B cell (primary cell): ENCODE measurements around the gene IBA57. TPM values are rescaled to one million over a fixed set of nuclear protein-coding genes. Genes with fewer than 3 reads are reported as not detected.

ENCODE experiments used
- ATAC-seq: fragments of 200-7000 bp; cut with Tn5 transposase; one replicate; pipeline ENCODE4 v1.10.0; 2021; ENCODE audit warnings: low read depth, mild to moderate bottlenecking, moderate number of reproducible peaks, moderate library complexity
- CTCF ChIA-PET: fragments of 350-600 bp; sonication (Branson Sonifier 250); formaldehyde crosslinking; loops from one replicate; lab custom pipeline; 2021; ENCODE audit warnings: antibody characterized with exemption, inconsistent platforms; lab: Charles Lee
- POLR2A ChIA-PET: fragments of 350-600 bp; sonication (Branson Sonifier 250); formaldehyde crosslinking; loops from one replicate; lab custom pipeline; 2021; ENCODE audit warnings: antibody characterized with exemption; lab: Charles Lee
- DNase-seq: peaks from one replicate; pipeline ENCODE4 v3.0.0; 2013
- H2AFZ ChIP-seq: 2 replicates; pipeline ENCODE4 v1.6.1; 2012; ENCODE audit warnings: mild to moderate bottlenecking, low read depth, low read length; ENCODE audit not compliant: insufficient read depth, poor library complexity, severe bottlenecking
- H3K27ac ChIP-seq, 2 donors: 1 replicate in 1 of 2; 2 replicates in 1 of 2; pipeline ENCODE4 v1.5.1; 2012 to 2013; ENCODE audit warnings: low read length in 2 of 2, mild to moderate bottlenecking in 2 of 2, moderate library complexity in 1 of 2
- H3K27me3 ChIP-seq, 4 experiments: fragments of 200-600 bp in 1 of 4; sonication (generic) in 1 of 4; replicated peaks in 1 of 4; 1 replicate in 2 of 4; 2 replicates in 2 of 4; pipeline versions ENCODE4 v1.6.1 to v1.7.0; 2013 to 2016; ENCODE audit warnings: low read length in 3 of 4, mild to moderate bottlenecking in 2 of 4, mixed read lengths in 1 of 4, moderate library complexity in 1 of 4; ENCODE audit not compliant: insufficient read depth in 4 of 4, control insufficient read depth in 3 of 4; ENCODE audit errors: control extremely low read depth in 1 of 4
- H3K36me3 ChIP-seq, 2 experiments: replicated peaks in 1 of 2; 1 replicate in 1 of 2; 2 replicates in 1 of 2; pipeline versions ENCODE4 v1.6.1 to v1.7.1; 2013; ENCODE audit warnings: low read length in 1 of 2; ENCODE audit not compliant: insufficient read depth in 2 of 2, control insufficient read depth in 1 of 2; ENCODE audit errors: control extremely low read depth in 1 of 2, extremely low read depth in 1 of 2
- H3K4me1 ChIP-seq, 2 donors: fragments of 200-600 bp in 1 of 2; sonication (generic) in 1 of 2; 1 replicate in 1 of 2; 2 replicates in 1 of 2; pipeline versions ENCODE4 v1.5.1 to v1.6.1; 2013 to 2017; ENCODE audit warnings: low read length in 2 of 2; ENCODE audit not compliant: control insufficient read depth in 2 of 2, insufficient read depth in 2 of 2
- H3K4me2 ChIP-seq: replicated peaks from 2 replicates; pipeline ENCODE3; 2012; ENCODE audit warnings: mild to moderate bottlenecking, low read depth, low read length; ENCODE audit not compliant: poor library complexity, severe bottlenecking
- H3K4me3 ChIP-seq, 5 experiments: fragments of 200-600 bp in 1 of 5; sonication (generic) in 1 of 5; 1 replicate in 3 of 5; 2 replicates in 2 of 5; pipeline versions ENCODE4 v1.5.1 to v1.7.0; 2011 to 2016; ENCODE audit warnings: low read length in 4 of 5, mild to moderate bottlenecking in 4 of 5, low read depth in 2 of 5, control low read depth in 1 of 5, moderate library complexity in 1 of 5; ENCODE audit not compliant: insufficient read depth in 1 of 5; ENCODE audit errors: control extremely low read depth in 1 of 5, extremely low read depth in 1 of 5
- H3K79me2 ChIP-seq: fragments of 200-600 bp; sonication (generic); one replicate; pipeline ENCODE4 v1.6.0; 2016; ENCODE audit warnings: low read length; ENCODE audit not compliant: control insufficient read depth, insufficient read depth
- H3K9ac ChIP-seq: fragments of 200-600 bp; sonication (generic); 2 replicates; pipeline ENCODE4 v1.6.1; 2017; ENCODE audit warnings: mild to moderate bottlenecking, low read length, moderate library complexity
- H3K9me3 ChIP-seq, 3 donors: one replicate each; pipeline versions ENCODE4 v1.6.1 to v1.7.1; 2013; ENCODE audit warnings: low read length in 2 of 3; ENCODE audit not compliant: control insufficient read depth in 2 of 3, insufficient read depth in 1 of 3; ENCODE audit errors: control extremely low read depth in 1 of 3
- H4K20me1 ChIP-seq: 2 replicates; pipeline ENCODE4 v1.6.0; 2012; ENCODE audit warnings: mild to moderate bottlenecking, low read length; ENCODE audit not compliant: insufficient read depth, control insufficient read depth, poor library complexity, severe bottlenecking
- H3K27ac Mint-ChIP-seq: one replicate; pipeline ENCODE4 v1.8.0; 2021; ENCODE audit warnings: mixed read lengths
- H3K27me3 Mint-ChIP-seq: one replicate; pipeline ENCODE4 v1.8.0; 2021; ENCODE audit warnings: mixed read lengths
- H3K4me1 Mint-ChIP-seq: one replicate; pipeline ENCODE4 v1.8.0; 2021; ENCODE audit warnings: mixed read lengths
- H3K4me3 Mint-ChIP-seq: one replicate; pipeline ENCODE4 v1.8.0; 2021; ENCODE audit warnings: mixed read lengths
- H3K9me3 Mint-ChIP-seq: one replicate; pipeline ENCODE4 v1.8.0; 2022; ENCODE audit warnings: mixed read lengths; ENCODE audit not compliant: insufficient read depth
- EZH2 ChIP-seq: IDR thresholded peaks from 2 replicates; pipeline ENCODE4 v1.6.1; 2012; ENCODE audit warnings: borderline replicate concordance, low read depth, mild to moderate bottlenecking, moderate library complexity, low read length; ENCODE audit not compliant: insufficient read depth, poor library complexity, severe bottlenecking
- WGBS: methylation state at CpG from one replicate; pipeline ENCODE4 v1.1.5; 2013; ENCODE audit warnings: missing lambda C conversion rate; ENCODE audit not compliant: insufficient coverage; 5-methylcytosine and 5-hydroxymethylcytosine counted together
- intact Hi-C: fragments of 100-400 bp; cut with micrococcal nuclease; formaldehyde crosslinking; loops from one replicate; pipeline ENCODE4 v1.10.0; 2022
- polyA plus RNA-seq: library from polyadenylated mRNA; depleted of rRNA; stranded (reverse); fragments of >200 nt; gene quantifications from 2 replicates; pipeline ENCODE4 v1.2.3, GENCODE V29; 2012
- total RNA-seq, 2 donors: library from RNA; stranded (reverse); fragments of 120-200 nt in 1 of 2; gene quantifications; 1 replicate in 1 of 2; 2 replicates in 1 of 2; pipeline versions ENCODE4 v1.2.3 to v1.2.4, GENCODE V29; 2013 to 2022
- TF ChIP-seq, protein P1 (sequence below): fragments of 200-600 bp; IDR thresholded peaks from one replicate; pipeline ENCODE4 v1.8.0; 2022; ENCODE audit warnings: antibody characterized with exemption, mild to moderate bottlenecking

The IBA57 gene
- total and polyA plus RNA-seq, 2 donors (not counting 1 experiment from before 2014, with no cell fraction given), result 5.2 to 12.8 TPM

- Mint-ChIP-seq H3K9me3 (no peaks in the 10 kb centered on the region), H3K27me3 (no peaks in the 10 kb centered on the region), H3K27ac (no peak overlapping the region), H3K4me1 (peaks cover 26% of the 10 kb centered on the region), H3K4me3 (no peak overlapping the region)
- Histone ChIP-seq H4K20me1 (peaks cover 86% of the 10 kb centered on the region), H3K9me3 (no peaks in the 10 kb centered on the region), H3K79me2 (peaks cover 50% of the 10 kb centered on the region), H3K4me2 (no peak overlapping the region), H3K36me3 (peaks cover 0 to 47% of the 10 kb centered on the region in 2 experiments), H3K27me3 (no peaks in the 10 kb centered on the region), H3K4me3 (no peak overlapping the region), H3K9ac (no peak overlapping the region), H3K27ac (no peak overlapping the region), H3K4me1 (peaks cover 22 to 31% of the 10 kb centered on the region in 2 donors), H2AFZ (no peak overlapping the region)
- ChIA-PET CTCF (no interaction called here), POLR2A (no interaction called here)
- TF ChIP-seq EZH2, result no peak
- TF ChIP-seq, protein P1, sequence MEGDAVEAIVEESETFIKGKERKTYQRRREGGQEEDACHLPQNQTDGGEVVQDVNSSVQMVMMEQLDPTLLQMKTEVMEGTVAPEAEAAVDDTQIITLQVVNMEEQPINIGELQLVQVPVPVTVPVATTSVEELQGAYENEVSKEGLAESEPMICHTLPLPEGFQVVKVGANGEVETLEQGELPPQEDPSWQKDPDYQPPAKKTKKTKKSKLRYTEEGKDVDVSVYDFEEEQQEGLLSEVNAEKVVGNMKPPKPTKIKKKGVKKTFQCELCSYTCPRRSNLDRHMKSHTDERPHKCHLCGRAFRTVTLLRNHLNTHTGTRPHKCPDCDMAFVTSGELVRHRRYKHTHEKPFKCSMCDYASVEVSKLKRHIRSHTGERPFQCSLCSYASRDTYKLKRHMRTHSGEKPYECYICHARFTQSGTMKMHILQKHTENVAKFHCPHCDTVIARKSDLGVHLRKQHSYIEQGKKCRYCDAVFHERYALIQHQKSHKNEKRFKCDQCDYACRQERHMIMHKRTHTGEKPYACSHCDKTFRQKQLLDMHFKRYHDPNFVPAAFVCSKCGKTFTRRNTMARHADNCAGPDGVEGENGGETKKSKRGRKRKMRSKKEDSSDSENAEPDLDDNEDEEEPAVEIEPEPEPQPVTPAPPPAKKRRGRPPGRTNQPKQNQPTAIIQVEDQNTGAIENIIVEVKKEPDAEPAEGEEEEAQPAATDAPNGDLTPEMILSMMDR, result no peak
- 96% methylated on average over 16 of the region's 18 CpGs for WGBS
- intact Hi-C loops, result no loop called here
- DNase-seq (no peak), ATAC-seq (no peak)
Measured at GRCh38 chr1:228146417-228147150, 19.0 kb upstream of the IBA57 start.

DNA sequence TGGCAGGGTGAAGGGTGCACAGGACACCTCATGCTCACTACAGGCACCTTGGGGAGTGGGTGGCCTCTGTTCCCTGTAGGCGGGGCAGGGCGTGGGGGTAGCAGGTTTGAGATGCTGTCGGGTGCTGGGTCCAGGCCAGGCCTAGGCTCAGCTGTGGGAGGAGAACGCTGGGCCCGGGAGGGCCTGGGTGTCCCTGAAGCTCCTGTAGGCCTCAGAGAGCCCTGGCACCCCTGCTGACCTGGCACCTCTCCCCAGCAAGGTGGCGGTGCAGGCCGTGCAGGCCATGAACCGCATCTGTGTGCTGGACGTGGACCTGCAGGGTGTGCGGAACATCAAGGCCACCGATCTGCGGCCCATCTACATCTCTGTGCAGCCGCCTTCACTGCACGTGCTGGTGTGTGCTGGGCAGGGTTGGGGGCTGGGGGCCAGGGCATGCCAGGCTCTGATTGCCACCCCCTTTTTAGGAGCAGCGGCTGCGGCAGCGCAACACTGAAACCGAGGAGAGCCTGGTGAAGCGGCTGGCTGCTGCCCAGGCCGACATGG lies 18.4 kb upstream of the IBA57 start:
- Mint-ChIP-seq H3K27me3 (no peaks in the 10 kb centered on the region), H3K4me1 (peaks cover 19% of the 10 kb centered on the region), H3K9me3 (no peaks in the 10 kb centered on the region), H3K4me3 (no peak overlapping the region), H3K27ac (no peak overlapping the region)
- no peak for ATAC-seq
- H3K4me2 ChIP-seq, result no peak overlapping the region
- H3K79me2 ChIP-seq, result peaks cover 44% of the 10 kb centered on the region
- intact Hi-C loops, result no loop called here
- ChIA-PET POLR2A (no interaction called here), CTCF (no interaction called here)
- 98% methylated on average over 18 of the region's 20 CpGs for WGBS
- no peaks in the 10 kb centered on the region for H3K9me3 ChIP-seq
- TF ChIP-seq, protein P1, result no peak
- TF ChIP-seq EZH2, result no peak
- no peak for DNase-seq
- no peak overlapping the region for H3K9ac ChIP-seq
- H2AFZ ChIP-seq, result no peak overlapping the region
- peaks cover 15 to 25% of the 10 kb centered on the region in 2 donors for H3K4me1 ChIP-seq
- H3K36me3 ChIP-seq, result peaks cover 0 to 40% of the 10 kb centered on the region in 2 experiments
- H4K20me1 ChIP-seq, result peaks cover 79% of the 10 kb centered on the region
- no peak overlapping the region for H3K4me3 ChIP-seq
- H3K27ac ChIP-seq, result no peak overlapping the region
- H3K27me3 ChIP-seq, result no peaks in the 10 kb centered on the region
